Measurements from ENCODE around the gene SLC37A1.

SLC37A1 gene

DNA sequence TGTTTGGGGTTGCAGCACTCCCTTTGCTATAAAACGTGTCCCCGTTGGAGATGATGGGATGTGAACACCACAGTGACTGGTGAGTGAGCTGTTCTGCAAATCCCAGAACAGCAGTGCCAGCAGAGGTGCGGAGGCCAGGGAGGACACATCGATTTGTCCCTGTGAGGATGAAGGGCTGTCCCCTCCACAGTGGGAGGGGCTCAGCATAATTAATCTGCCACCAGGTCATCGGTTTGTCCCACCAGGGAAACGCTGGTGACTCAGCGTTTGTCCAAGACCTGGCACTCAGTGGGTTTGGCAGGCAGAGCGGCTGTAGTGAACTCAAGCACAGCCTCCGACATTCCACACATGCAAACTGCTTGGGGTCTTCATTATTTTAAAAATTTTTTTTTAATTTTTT is 117.0 kb downstream of the SLC37A1 start:
- Histone ChIP-seq H3K36me3 (no peaks in the 10 kb centered on the region), H3K4me3 (ENCODE audit: low read depth, low read length) (no peak overlapping the region), H3K27me3 (ENCODE audit: insufficient read depth, low read depth, severe bottlenecking) (no peaks in the 10 kb centered on the region), H3K9me3 (ENCODE audit: severe bottlenecking) (no peaks in the 10 kb centered on the region), H3K27ac (no peak overlapping the region)
- DNase-seq: no peak
- TF ChIP-seq, protein P1, sequence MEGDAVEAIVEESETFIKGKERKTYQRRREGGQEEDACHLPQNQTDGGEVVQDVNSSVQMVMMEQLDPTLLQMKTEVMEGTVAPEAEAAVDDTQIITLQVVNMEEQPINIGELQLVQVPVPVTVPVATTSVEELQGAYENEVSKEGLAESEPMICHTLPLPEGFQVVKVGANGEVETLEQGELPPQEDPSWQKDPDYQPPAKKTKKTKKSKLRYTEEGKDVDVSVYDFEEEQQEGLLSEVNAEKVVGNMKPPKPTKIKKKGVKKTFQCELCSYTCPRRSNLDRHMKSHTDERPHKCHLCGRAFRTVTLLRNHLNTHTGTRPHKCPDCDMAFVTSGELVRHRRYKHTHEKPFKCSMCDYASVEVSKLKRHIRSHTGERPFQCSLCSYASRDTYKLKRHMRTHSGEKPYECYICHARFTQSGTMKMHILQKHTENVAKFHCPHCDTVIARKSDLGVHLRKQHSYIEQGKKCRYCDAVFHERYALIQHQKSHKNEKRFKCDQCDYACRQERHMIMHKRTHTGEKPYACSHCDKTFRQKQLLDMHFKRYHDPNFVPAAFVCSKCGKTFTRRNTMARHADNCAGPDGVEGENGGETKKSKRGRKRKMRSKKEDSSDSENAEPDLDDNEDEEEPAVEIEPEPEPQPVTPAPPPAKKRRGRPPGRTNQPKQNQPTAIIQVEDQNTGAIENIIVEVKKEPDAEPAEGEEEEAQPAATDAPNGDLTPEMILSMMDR (IDR thresholded peaks at IDR 0.05; ENCODE audit: low read depth, low read length): no peak
